ENCODE results near the gene IMMP2L.

DNA sequence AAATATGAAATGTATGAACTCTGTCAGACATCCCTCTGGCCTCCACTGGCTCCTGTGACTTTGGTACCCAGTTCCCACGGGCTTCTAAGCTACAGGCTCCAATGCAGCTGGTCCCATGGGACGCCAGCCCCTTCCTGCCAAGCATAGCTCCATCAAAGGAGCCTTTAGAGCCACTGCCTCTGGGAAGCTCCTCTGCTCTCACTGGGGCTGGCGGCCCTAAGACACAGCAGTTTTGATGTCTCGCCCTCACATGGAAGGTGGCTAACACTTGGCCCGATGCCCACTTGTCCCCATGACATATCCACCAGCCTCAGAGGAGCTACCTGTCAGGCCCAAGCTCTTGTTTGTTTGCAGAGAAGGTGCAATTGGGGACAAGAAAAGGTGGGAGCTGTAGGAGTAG is 925.0 kb downstream of the IMMP2L start:
- TF ChIP-seq, protein P1, sequence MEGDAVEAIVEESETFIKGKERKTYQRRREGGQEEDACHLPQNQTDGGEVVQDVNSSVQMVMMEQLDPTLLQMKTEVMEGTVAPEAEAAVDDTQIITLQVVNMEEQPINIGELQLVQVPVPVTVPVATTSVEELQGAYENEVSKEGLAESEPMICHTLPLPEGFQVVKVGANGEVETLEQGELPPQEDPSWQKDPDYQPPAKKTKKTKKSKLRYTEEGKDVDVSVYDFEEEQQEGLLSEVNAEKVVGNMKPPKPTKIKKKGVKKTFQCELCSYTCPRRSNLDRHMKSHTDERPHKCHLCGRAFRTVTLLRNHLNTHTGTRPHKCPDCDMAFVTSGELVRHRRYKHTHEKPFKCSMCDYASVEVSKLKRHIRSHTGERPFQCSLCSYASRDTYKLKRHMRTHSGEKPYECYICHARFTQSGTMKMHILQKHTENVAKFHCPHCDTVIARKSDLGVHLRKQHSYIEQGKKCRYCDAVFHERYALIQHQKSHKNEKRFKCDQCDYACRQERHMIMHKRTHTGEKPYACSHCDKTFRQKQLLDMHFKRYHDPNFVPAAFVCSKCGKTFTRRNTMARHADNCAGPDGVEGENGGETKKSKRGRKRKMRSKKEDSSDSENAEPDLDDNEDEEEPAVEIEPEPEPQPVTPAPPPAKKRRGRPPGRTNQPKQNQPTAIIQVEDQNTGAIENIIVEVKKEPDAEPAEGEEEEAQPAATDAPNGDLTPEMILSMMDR (IDR thresholded peaks at IDR 0.05), result no peak
- TF ChIP-seq KDM1A (IDR thresholded peaks at IDR 0.05; ENCODE audit: low read depth) (no peak), KDM5A (IDR thresholded peaks at IDR 0.05) (no peak), CEBPB (IDR thresholded peaks at IDR 0.05) (no peak)

Measured in A549 (cell line).